Mesenchymal stem cell (in vitro differentiated cells and primary cell): ENCODE measurements around the gene CRNN.

Experiments
- DNase-seq: peaks from one replicate; pipeline ENCODE4 v3.0.0-alpha.2; 2013
- H2AFZ ChIP-seq: one replicate; pipeline ENCODE4 v1.6.1; 2013; ENCODE audit warnings: low read depth, mild to moderate bottlenecking, control low read depth, inconsistent platforms, low read length, moderate library complexity
- H2AK5ac ChIP-seq: 2 replicates; pipeline ENCODE4 v1.6.1; 2013; ENCODE audit warnings: low read length, moderate library complexity, mild to moderate bottlenecking, inconsistent platforms; ENCODE audit not compliant: severe bottlenecking
- H2BK120ac ChIP-seq: one replicate; pipeline ENCODE4 v1.6.1; 2013; ENCODE audit warnings: low read depth, mild to moderate bottlenecking, inconsistent platforms, low read length, moderate library complexity
- H2BK12ac ChIP-seq, 2 experiments: one replicate each; pipeline ENCODE4 v1.6.1; 2013; ENCODE audit warnings: inconsistent platforms in 2 of 2, low read length in 2 of 2, mild to moderate bottlenecking in 2 of 2, moderate library complexity in 2 of 2, control low read depth in 1 of 2
- H2BK15ac ChIP-seq: one replicate; pipeline ENCODE4 v1.6.1; 2013; ENCODE audit warnings: mild to moderate bottlenecking, low read depth, inconsistent platforms; ENCODE audit not compliant: poor library complexity, severe bottlenecking
- H2BK5ac ChIP-seq: 2 replicates; pipeline ENCODE4 v1.6.1; 2013; ENCODE audit warnings: low read depth, mild to moderate bottlenecking, low read length, control low read depth, inconsistent platforms; ENCODE audit not compliant: poor library complexity, severe bottlenecking
- H3K14ac ChIP-seq, 2 experiments: one replicate each; pipeline ENCODE4 v1.6.1; 2013; ENCODE audit warnings: inconsistent platforms in 2 of 2, low read length in 2 of 2, control low read depth in 1 of 2, mild to moderate bottlenecking in 1 of 2, moderate library complexity in 1 of 2
- H3K18ac ChIP-seq, 2 experiments: one replicate each; pipeline ENCODE4 v1.6.1; 2013; ENCODE audit warnings: inconsistent platforms in 2 of 2, low read length in 2 of 2, control low read depth in 1 of 2, low read depth in 1 of 2, mild to moderate bottlenecking in 1 of 2
- H3K23ac ChIP-seq, 2 experiments: one replicate each; pipeline ENCODE4 v1.6.1; 2013; ENCODE audit warnings: inconsistent platforms in 2 of 2, low read length in 2 of 2, mild to moderate bottlenecking in 2 of 2, moderate library complexity in 2 of 2, control low read depth in 1 of 2
- H3K27ac ChIP-seq: 2 replicates; pipeline ENCODE4 v1.5.1; 2013; ENCODE audit warnings: mild to moderate bottlenecking, moderate library complexity, low read length, control low read depth, inconsistent platforms; ENCODE audit not compliant: poor library complexity, severe bottlenecking
- H3K27me3 ChIP-seq, 2 experiments: 2 replicates each; pipeline versions ENCODE4 v1.6.1 to v1.7.0; 2013; ENCODE audit warnings: low read length in 2 of 2, mild to moderate bottlenecking in 2 of 2, moderate library complexity in 2 of 2, control low read depth in 1 of 2, inconsistent platforms in 1 of 2; ENCODE audit not compliant: control insufficient read depth in 1 of 2, insufficient read depth in 1 of 2
- H3K36me3 ChIP-seq, 2 experiments: 2 replicates each; pipeline versions ENCODE4 v1.6.1 to v1.7.0; 2013; ENCODE audit warnings: low read length in 2 of 2, control low read depth in 1 of 2, inconsistent platforms in 1 of 2, low read depth in 1 of 2, mild to moderate bottlenecking in 1 of 2; ENCODE audit not compliant: insufficient read depth in 2 of 2, control insufficient read depth in 1 of 2
- H3K4ac ChIP-seq, 2 experiments: one replicate each; pipeline ENCODE4 v1.6.1; 2013; ENCODE audit warnings: inconsistent platforms in 2 of 2, low read length in 2 of 2, mild to moderate bottlenecking in 2 of 2, moderate library complexity in 2 of 2, control low read depth in 1 of 2, low read depth in 1 of 2
- H3K4me1 ChIP-seq: 2 replicates; pipeline ENCODE4 v1.6.1; 2013; ENCODE audit warnings: low read depth, low read length, control low read depth; ENCODE audit not compliant: control insufficient read depth, insufficient read depth
- H3K4me2 ChIP-seq: 2 replicates; pipeline ENCODE4 v1.6.1; 2013; ENCODE audit warnings: low read length, mild to moderate bottlenecking, inconsistent platforms; ENCODE audit not compliant: poor library complexity, severe bottlenecking
- H3K4me3 ChIP-seq, 2 experiments: 2 replicates each; pipeline versions ENCODE4 v1.5.1 to v1.7.0; 2013; ENCODE audit warnings: low read length in 2 of 2, mild to moderate bottlenecking in 2 of 2, control low read depth in 1 of 2, low read depth in 1 of 2; ENCODE audit not compliant: insufficient read depth in 1 of 2
- H3K79me1 ChIP-seq: replicated peaks from 2 replicates; pipeline ENCODE4 v1.6.1; 2013; ENCODE audit warnings: mild to moderate bottlenecking, control low read depth, low read length, inconsistent platforms; ENCODE audit not compliant: poor library complexity, severe bottlenecking
- H3K9ac ChIP-seq: 2 replicates; pipeline ENCODE4 v1.7.0; 2013; ENCODE audit warnings: mild to moderate bottlenecking, low read length, moderate library complexity
- H3K9me3 ChIP-seq: 2 replicates; pipeline ENCODE4 v1.7.0; 2013; ENCODE audit warnings: mild to moderate bottlenecking, low read length; ENCODE audit not compliant: control insufficient read depth
- H4K8ac ChIP-seq: one replicate; pipeline ENCODE4 v1.6.1; 2013; ENCODE audit warnings: inconsistent platforms, mild to moderate bottlenecking, low read length, moderate library complexity
- H4K91ac ChIP-seq: one replicate; pipeline ENCODE4 v1.6.1; 2013; ENCODE audit warnings: mild to moderate bottlenecking, low read length, inconsistent platforms
- WGBS: methylation state at CpG from one replicate; pipeline ENCODE4 v1.1.7; 2013; ENCODE audit warnings: mixed read lengths; 5-methylcytosine and 5-hydroxymethylcytosine counted together

The CRNN gene

GRCh38 chr1:152411134-152411533 lies 2.9 kb downstream of the CRNN start:
- no peak overlapping the region for H2AK5ac ChIP-seq
- no peak overlapping the region for H3K4me3 ChIP-seq
- no peak overlapping the region for H3K27ac ChIP-seq
- H2BK15ac ChIP-seq, result no peak overlapping the region
- H4K91ac ChIP-seq, result no peak overlapping the region
- no peak overlapping the region for H2BK12ac ChIP-seq
- H3K14ac ChIP-seq, result no peak overlapping the region
- no peak overlapping the region for H3K18ac ChIP-seq
- H4K8ac ChIP-seq, result no peak overlapping the region
- H3K27me3 ChIP-seq, result peaks cover 0 to 12% of the 10 kb centered on the region in 2 experiments
- H3K9me3 ChIP-seq, result no peaks in the 10 kb centered on the region
- H3K36me3 ChIP-seq, result no peaks in the 10 kb centered on the region
- no peak overlapping the region for H3K9ac ChIP-seq
- DNase-seq, result no peak
- no peak overlapping the region for H3K23ac ChIP-seq
- H2BK5ac ChIP-seq, result no peak overlapping the region
- H3K4me2 ChIP-seq, result no peak overlapping the region
- H2AFZ ChIP-seq, result no peak overlapping the region
- H3K4ac ChIP-seq, result no peak overlapping the region
- no peaks in the 10 kb centered on the region for H3K79me1 ChIP-seq
- H2BK120ac ChIP-seq, result no peak overlapping the region
- 8% methylated on average over 1 of the region's 2 CpGs for WGBS
- H3K4me1 ChIP-seq, result no peaks in the 10 kb centered on the region

GRCh38 chr1:152410599-152410998 lies 3.5 kb downstream of the CRNN start:
- WGBS, result 71% methylated on average over 7 of the region's 7 CpGs
- no peak overlapping the region for H3K23ac ChIP-seq
- H3K4ac ChIP-seq, result no peak overlapping the region
- DNase-seq, result no peak
- no peak overlapping the region for H3K4me2 ChIP-seq
- H2BK15ac ChIP-seq, result no peak overlapping the region
- no peak overlapping the region for H3K14ac ChIP-seq
- H2BK5ac ChIP-seq, result no peak overlapping the region
- H3K4me3 ChIP-seq, result no peak overlapping the region
- H2BK120ac ChIP-seq, result no peak overlapping the region
- no peak overlapping the region for H4K8ac ChIP-seq
- no peak overlapping the region for H3K18ac ChIP-seq
- H2AFZ ChIP-seq, result no peak overlapping the region
- no peak overlapping the region for H2AK5ac ChIP-seq
- H3K4me1 ChIP-seq, result no peaks in the 10 kb centered on the region
- no peak overlapping the region for H3K9ac ChIP-seq
- H3K36me3 ChIP-seq, result no peaks in the 10 kb centered on the region
- H3K27me3 ChIP-seq, result peaks cover 0 to 6% of the 10 kb centered on the region in 2 experiments
- H4K91ac ChIP-seq, result no peak overlapping the region
- no peaks in the 10 kb centered on the region for H3K79me1 ChIP-seq
- H3K27ac ChIP-seq, result no peak overlapping the region
- no peaks in the 10 kb centered on the region for H3K9me3 ChIP-seq
- no peak overlapping the region for H2BK12ac ChIP-seq

- no peak overlapping the region for H2AFZ ChIP-seq
- no peak overlapping the region for H2BK15ac ChIP-seq
- H4K91ac ChIP-seq, result no peak overlapping the region
- H3K27me3 ChIP-seq, result peaks cover 0 to 2% of the 10 kb centered on the region in 2 experiments
- no peak overlapping the region for H3K4me2 ChIP-seq
- no peaks in the 10 kb centered on the region for H3K36me3 ChIP-seq
- H3K4me3 ChIP-seq, result no peak overlapping the region
- H2AK5ac ChIP-seq, result no peak overlapping the region
- no peak overlapping the region for H2BK120ac ChIP-seq
- no peak overlapping the region for H2BK12ac ChIP-seq
- DNase-seq, result no peak
- no peaks in the 10 kb centered on the region for H3K4me1 ChIP-seq
- H3K27ac ChIP-seq, result no peak overlapping the region
- H3K9me3 ChIP-seq, result no peaks in the 10 kb centered on the region
- H3K23ac ChIP-seq, result no peak overlapping the region
- H3K18ac ChIP-seq, result no peak overlapping the region
- WGBS, result 59% methylated on average over 3 of the region's 3 CpGs
- no peak overlapping the region for H3K9ac ChIP-seq
- no peak overlapping the region for H2BK5ac ChIP-seq
- H3K79me1 ChIP-seq, result no peaks in the 10 kb centered on the region
- H4K8ac ChIP-seq, result no peak overlapping the region
- no peak overlapping the region for H3K4ac ChIP-seq
- H3K14ac ChIP-seq, result no peak overlapping the region
Measured at GRCh38 chr1:152410028-152410427, 4.0 kb downstream of the CRNN start.

GRCh38 chr1:152408664-152409063 lies 5.4 kb downstream of the CRNN start:
- no CpG with 5 or more reads among the region's 4 CpGs for WGBS
- DNase-seq, result no peak
- H2AK5ac ChIP-seq, result no peak overlapping the region
- no peak overlapping the region for H3K4ac ChIP-seq
- H3K79me1 ChIP-seq, result no peaks in the 10 kb centered on the region
- H3K27me3 ChIP-seq, result no peaks in the 10 kb centered on the region
- no peak overlapping the region for H3K18ac ChIP-seq
- H3K4me3 ChIP-seq, result no peak overlapping the region
- H3K4me2 ChIP-seq, result no peak overlapping the region
- no peaks in the 10 kb centered on the region for H3K9me3 ChIP-seq
- no peak overlapping the region for H3K27ac ChIP-seq
- H2BK5ac ChIP-seq, result no peak overlapping the region
- no peak overlapping the region for H2BK15ac ChIP-seq
- H4K91ac ChIP-seq, result no peak overlapping the region
- no peak overlapping the region for H3K14ac ChIP-seq
- no peak overlapping the region for H2BK12ac ChIP-seq
- H3K23ac ChIP-seq, result no peak overlapping the region
- no peak overlapping the region for H2BK120ac ChIP-seq
- H2AFZ ChIP-seq, result no peak overlapping the region
- no peaks in the 10 kb centered on the region for H3K4me1 ChIP-seq
- H4K8ac ChIP-seq, result no peak overlapping the region
- no peak overlapping the region for H3K9ac ChIP-seq
- no peaks in the 10 kb centered on the region for H3K36me3 ChIP-seq
